ENCODE results near the gene ETV2. TPM values are rescaled to one million over a fixed set of nuclear protein-coding genes. Genes with fewer than 3 reads are reported as not detected.

Gene ETV2
- polyA plus RNA-seq, 1 donor (not counting 4 experiments of a cell fraction or from before 2014, with no cell fraction given), result 0.43 TPM

DNA sequence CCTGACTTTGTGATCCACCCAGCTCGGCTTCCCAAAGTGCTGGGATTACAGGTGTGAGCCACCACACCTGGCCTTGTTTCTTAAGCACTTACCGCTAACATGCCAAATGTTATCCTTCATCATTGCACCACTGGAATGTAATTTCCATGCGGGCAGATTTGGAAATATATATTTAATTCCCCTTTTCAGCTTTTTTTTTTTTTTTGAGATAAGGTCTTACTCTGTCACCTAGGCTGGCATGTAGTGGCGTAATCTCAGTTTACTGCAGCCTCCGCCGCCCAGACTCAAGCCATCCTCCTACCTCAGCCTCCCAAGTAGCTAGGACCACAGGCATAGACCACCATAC lies 20.4 kb downstream of the ETV2 start:
- Histone ChIP-seq H3K4me1 (ENCODE audit: control insufficient read depth, extremely low read depth, insufficient read depth, low read length) (no peaks in the 10 kb centered on the region), H3K27me3 (ENCODE audit: control insufficient read depth, extremely low read depth, insufficient read depth, low read length) (no peaks in the 10 kb centered on the region), H3K9me3 (ENCODE audit: control insufficient read depth, low read depth, low read length) (no peaks in the 10 kb centered on the region), H3K9ac (ENCODE audit: control insufficient read depth, extremely low read depth, insufficient read depth, low read length) (no peak overlapping the region), H3K27ac (ENCODE audit: control insufficient read depth, insufficient read depth, low read length) (no peak overlapping the region), H3K36me3 (ENCODE audit: control insufficient read depth in 2 of 2, extremely low read depth in 1 of 2, insufficient read depth in 2 of 2, low read length in 2 of 2) (peaks cover 10 to 20% of the 10 kb centered on the region in 2 experiments), H2AFZ (ENCODE audit: control insufficient read depth, low read length) (no peak overlapping the region), H3K4me2 (ENCODE audit: control insufficient read depth, extremely low read depth, insufficient read depth, low read depth, low read length) (no peak overlapping the region), H3K4me3 (ENCODE audit: control insufficient read depth in 2 of 3, extremely low read depth in 1 of 3, insufficient read depth in 2 of 3, low read depth in 1 of 3, low read length in 3 of 3) (no peak overlapping the region), H3K79me2 (ENCODE audit: control insufficient read depth, insufficient read depth, low read length) (no peaks in the 10 kb centered on the region), H3K9me1 (ENCODE audit: control insufficient read depth, extremely low read depth, insufficient read depth, low read length) (no peaks in the 10 kb centered on the region), H4K20me1 (ENCODE audit: control insufficient read depth, extremely low read depth, insufficient read depth, low read length) (no peaks in the 10 kb centered on the region)
- dilution Hi-C loops (cut with MboI; ENCODE audit: extremely low pct_ligation_motif_present, low sequenced_read_pairs), result no loop called here
- TF ChIP-seq, protein P1, sequence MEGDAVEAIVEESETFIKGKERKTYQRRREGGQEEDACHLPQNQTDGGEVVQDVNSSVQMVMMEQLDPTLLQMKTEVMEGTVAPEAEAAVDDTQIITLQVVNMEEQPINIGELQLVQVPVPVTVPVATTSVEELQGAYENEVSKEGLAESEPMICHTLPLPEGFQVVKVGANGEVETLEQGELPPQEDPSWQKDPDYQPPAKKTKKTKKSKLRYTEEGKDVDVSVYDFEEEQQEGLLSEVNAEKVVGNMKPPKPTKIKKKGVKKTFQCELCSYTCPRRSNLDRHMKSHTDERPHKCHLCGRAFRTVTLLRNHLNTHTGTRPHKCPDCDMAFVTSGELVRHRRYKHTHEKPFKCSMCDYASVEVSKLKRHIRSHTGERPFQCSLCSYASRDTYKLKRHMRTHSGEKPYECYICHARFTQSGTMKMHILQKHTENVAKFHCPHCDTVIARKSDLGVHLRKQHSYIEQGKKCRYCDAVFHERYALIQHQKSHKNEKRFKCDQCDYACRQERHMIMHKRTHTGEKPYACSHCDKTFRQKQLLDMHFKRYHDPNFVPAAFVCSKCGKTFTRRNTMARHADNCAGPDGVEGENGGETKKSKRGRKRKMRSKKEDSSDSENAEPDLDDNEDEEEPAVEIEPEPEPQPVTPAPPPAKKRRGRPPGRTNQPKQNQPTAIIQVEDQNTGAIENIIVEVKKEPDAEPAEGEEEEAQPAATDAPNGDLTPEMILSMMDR (optimal IDR thresholded peaks at IDR 0.05 in 1 of 3, IDR thresholded peaks at IDR 0.05 in 1 of 3, conservative IDR thresholded peaks at IDR 0.05 in 1 of 3; ENCODE audit: extremely low read depth in 1 of 3, insufficient read depth in 2 of 3, low read length in 3 of 3), result no peak
- TF ChIP-seq EZH2 (IDR thresholded peaks at IDR 0.05; ENCODE audit: low read length), result no peak
- FAIRE-seq (no peak), DNase-seq (ENCODE audit: low read depth, low spot score) (no peak)

- Histone ChIP-seq H4K20me1 (ENCODE audit: control insufficient read depth, extremely low read depth, insufficient read depth, low read length) (no peaks in the 10 kb centered on the region), H3K9me3 (ENCODE audit: control insufficient read depth, low read depth, low read length) (no peaks in the 10 kb centered on the region), H3K27ac (ENCODE audit: control insufficient read depth, insufficient read depth, low read length) (no peak overlapping the region), H3K4me2 (ENCODE audit: control insufficient read depth, extremely low read depth, insufficient read depth, low read depth, low read length) (no peak overlapping the region), H3K36me3 (ENCODE audit: control insufficient read depth in 2 of 2, extremely low read depth in 1 of 2, insufficient read depth in 2 of 2, low read length in 2 of 2) (peaks cover 1 to 11% of the 10 kb centered on the region in 2 experiments), H3K27me3 (ENCODE audit: control insufficient read depth, extremely low read depth, insufficient read depth, low read length) (no peaks in the 10 kb centered on the region), H3K9ac (ENCODE audit: control insufficient read depth, extremely low read depth, insufficient read depth, low read length) (no peak overlapping the region), H3K79me2 (ENCODE audit: control insufficient read depth, insufficient read depth, low read length) (no peaks in the 10 kb centered on the region), H3K9me1 (ENCODE audit: control insufficient read depth, extremely low read depth, insufficient read depth, low read length) (no peaks in the 10 kb centered on the region), H3K4me1 (ENCODE audit: control insufficient read depth, extremely low read depth, insufficient read depth, low read length) (no peaks in the 10 kb centered on the region), H3K4me3 (ENCODE audit: control insufficient read depth in 2 of 3, extremely low read depth in 1 of 3, insufficient read depth in 2 of 3, low read depth in 1 of 3, low read length in 3 of 3) (no peak overlapping the region), H2AFZ (ENCODE audit: control insufficient read depth, low read length) (no peak overlapping the region)
- TF ChIP-seq, protein P1 (optimal IDR thresholded peaks at IDR 0.05 in 1 of 3, IDR thresholded peaks at IDR 0.05 in 1 of 3, conservative IDR thresholded peaks at IDR 0.05 in 1 of 3; ENCODE audit: extremely low read depth in 1 of 3, insufficient read depth in 2 of 3, low read length in 3 of 3), result no peak
- no peak for TF ChIP-seq EZH2 (IDR thresholded peaks at IDR 0.05; ENCODE audit: low read length)
- no peak for FAIRE-seq
- no peak for DNase-seq (ENCODE audit: low read depth, low spot score)
- dilution Hi-C loops (cut with MboI; ENCODE audit: extremely low pct_ligation_motif_present, low sequenced_read_pairs), result no loop called here
These were observed 22.4 kb downstream of the ETV2 start for GRCh38 chr19:35663981-35664380.
